ENCODE measurements around the gene PLXNA2. TPM values are rescaled to one million over a fixed set of nuclear protein-coding genes. Genes with fewer than 3 reads are reported as not detected.

PLXNA2 gene
- total RNA-seq, 2 experiments from 2014 or later, result 0.15 to 0.26 TPM

GRCh38 chr1:208081972-208082371 lies 162.2 kb downstream of the PLXNA2 start:
- Mint-ChIP-seq H3K27ac (no peak overlapping the region), H3K36me3 (no peaks in the 10 kb centered on the region), H3K9me3 (ENCODE audit: low read depth) (no peaks in the 10 kb centered on the region), H3K4me3 (no peak overlapping the region), H3K4me1 (peaks cover 13% of the 10 kb centered on the region), H3K27me3 (peaks cover 6% of the 10 kb centered on the region)
- DNase-seq (no peak), ATAC-seq (no peak)
- CTCF ChIA-PET, result interaction anchor here (0.9 kb wide), 1 partner anchor 60 kb away, joined by 4 read pairs; no protein-coding TSS in a partner anchor

GRCh38 chr1:208080396-208081286 lies 163.5 kb downstream of the PLXNA2 start:
- Mint-ChIP-seq H3K36me3 (no peaks in the 10 kb centered on the region), H3K27me3 (peaks cover 6% of the 10 kb centered on the region), H3K9me3 (ENCODE audit: low read depth) (no peaks in the 10 kb centered on the region), H3K27ac (no peak overlapping the region), H3K4me3 (no peak overlapping the region), H3K4me1 (no peaks in the 10 kb centered on the region)
- no peak for DNase-seq
- CTCF ChIA-PET, result interaction anchor here (1.8 kb wide), 1 partner anchor 59 kb away, joined by 5 read pairs; no protein-coding TSS in a partner anchor
- ATAC-seq, result no peak

GRCh38 chr1:208079161-208079560 lies 165.0 kb downstream of the PLXNA2 start:
- ATAC-seq, result no peak
- no peak for DNase-seq
- Mint-ChIP-seq H3K9me3 (ENCODE audit: low read depth) (no peaks in the 10 kb centered on the region), H3K27me3 (peaks cover 9% of the 10 kb centered on the region), H3K4me3 (no peak overlapping the region), H3K36me3 (no peaks in the 10 kb centered on the region), H3K27ac (no peak overlapping the region), H3K4me1 (no peaks in the 10 kb centered on the region)
- CTCF ChIA-PET, result no interaction called here

GRCh38 chr1:208078752-208079151 lies 165.4 kb downstream of the PLXNA2 start:
- Mint-ChIP-seq H3K27me3 (peaks cover 9% of the 10 kb centered on the region), H3K36me3 (no peaks in the 10 kb centered on the region), H3K27ac (no peak overlapping the region), H3K4me3 (no peak overlapping the region), H3K9me3 (ENCODE audit: low read depth) (no peaks in the 10 kb centered on the region), H3K4me1 (no peaks in the 10 kb centered on the region)
- DNase-seq, result no peak
- no peak for ATAC-seq
- CTCF ChIA-PET, result no interaction called here

- ATAC-seq, result no peak
- CTCF ChIA-PET, result no interaction called here
Measured at GRCh38 chr1:208077232-208078075, 166.7 kb downstream of the PLXNA2 start.

GRCh38 chr1:208074353-208074752 lies 169.8 kb downstream of the PLXNA2 start:
- Mint-ChIP-seq H3K9me3 (ENCODE audit: low read depth) (no peaks in the 10 kb centered on the region), H3K4me1 (no peaks in the 10 kb centered on the region), H3K36me3 (no peaks in the 10 kb centered on the region), H3K4me3 (no peak overlapping the region), H3K27ac (no peak overlapping the region), H3K27me3 (peaks cover 9% of the 10 kb centered on the region)
- no peak for DNase-seq
- ATAC-seq, result no peak
- CTCF ChIA-PET, result no interaction called here

More at GRCh38 chr1:208077232-208078075, 166.7 kb downstream of the PLXNA2 start:
- no peak for DNase-seq
- H3K27me3 Mint-ChIP-seq, result peaks cover 9% of the 10 kb centered on the region
- no peak overlapping the region for H3K4me3 Mint-ChIP-seq
- no peaks in the 10 kb centered on the region for H3K36me3 Mint-ChIP-seq
- H3K27ac Mint-ChIP-seq, result no peak overlapping the region
- no peaks in the 10 kb centered on the region for H3K4me1 Mint-ChIP-seq
- no peaks in the 10 kb centered on the region for H3K9me3 Mint-ChIP-seq (ENCODE audit: low read depth)

GRCh38 chr1:208071435-208072031 lies 172.7 kb downstream of the PLXNA2 start:
- Mint-ChIP-seq H3K36me3 (no peaks in the 10 kb centered on the region), H3K4me1 (no peaks in the 10 kb centered on the region), H3K9me3 (ENCODE audit: low read depth) (no peaks in the 10 kb centered on the region), H3K27ac (no peak overlapping the region), H3K4me3 (no peak overlapping the region), H3K27me3 (peaks cover 6% of the 10 kb centered on the region)
- CTCF ChIA-PET, result interaction anchor here (1.3 kb wide), 1 partner anchor 49 kb away, joined by 5 read pairs; no protein-coding TSS in a partner anchor
- DNase-seq (no peak), ATAC-seq (no peak)

GRCh38 chr1:208069908-208070307 lies 174.3 kb downstream of the PLXNA2 start:
- DNase-seq (no peak), ATAC-seq (no peak)
- H3K9me3 Mint-ChIP-seq (ENCODE audit: low read depth), result no peaks in the 10 kb centered on the region
- CTCF ChIA-PET, result interaction anchor here (1.4 to 1.5 kb wide), 2 partner anchors 48 to 62 kb away, joined by 4 to 6 read pairs; no protein-coding TSS in a partner anchor
- no peak overlapping the region for H3K4me3 Mint-ChIP-seq
- H3K27me3 Mint-ChIP-seq, result peaks cover 3% of the 10 kb centered on the region
- no peak overlapping the region for H3K27ac Mint-ChIP-seq
- no peaks in the 10 kb centered on the region for H3K36me3 Mint-ChIP-seq
- no peaks in the 10 kb centered on the region for H3K4me1 Mint-ChIP-seq

- no peaks in the 10 kb centered on the region for H3K4me1 Mint-ChIP-seq
- CTCF ChIA-PET, result interaction anchor here (1.5 kb wide), 1 partner anchor 47 kb away, joined by 4 read pairs; no protein-coding TSS in a partner anchor
Measured at GRCh38 chr1:208069317-208069716, 174.9 kb downstream of the PLXNA2 start.

GRCh38 chr1:208068908-208069307 lies 175.3 kb downstream of the PLXNA2 start:
- peaks cover 3% of the 10 kb centered on the region for H3K27me3 Mint-ChIP-seq
- no peaks in the 10 kb centered on the region for H3K4me1 Mint-ChIP-seq
- no peaks in the 10 kb centered on the region for H3K9me3 Mint-ChIP-seq (ENCODE audit: low read depth)
- no peaks in the 10 kb centered on the region for H3K36me3 Mint-ChIP-seq
- no peak overlapping the region for H3K4me3 Mint-ChIP-seq
- H3K27ac Mint-ChIP-seq, result no peak overlapping the region
- CTCF ChIA-PET, result interaction anchor here (1.5 kb wide), 1 partner anchor 47 kb away, joined by 4 read pairs; no protein-coding TSS in a partner anchor
- ATAC-seq, result no peak
- no peak for DNase-seq

More at GRCh38 chr1:208069317-208069716, 174.9 kb downstream of the PLXNA2 start:
- Mint-ChIP-seq H3K9me3 (ENCODE audit: low read depth) (no peaks in the 10 kb centered on the region), H3K4me3 (no peak overlapping the region), H3K27ac (no peak overlapping the region), H3K27me3 (peaks cover 3% of the 10 kb centered on the region), H3K36me3 (no peaks in the 10 kb centered on the region)
- DNase-seq (no peak), ATAC-seq (no peak)

- Mint-ChIP-seq H3K27ac (no peak overlapping the region), H3K4me1 (no peaks in the 10 kb centered on the region), H3K4me3 (no peak overlapping the region), H3K27me3 (peaks cover 3% of the 10 kb centered on the region), H3K9me3 (ENCODE audit: low read depth) (no peaks in the 10 kb centered on the region), H3K36me3 (no peaks in the 10 kb centered on the region)
- DNase-seq (no peak), ATAC-seq (no peak)
- CTCF ChIA-PET, result no interaction called here
Measured at GRCh38 chr1:208068407-208068806, 175.8 kb downstream of the PLXNA2 start.

GRCh38 chr1:208066583-208066982 lies 177.6 kb downstream of the PLXNA2 start:
- H3K9me3 Mint-ChIP-seq (ENCODE audit: low read depth), result no peaks in the 10 kb centered on the region
- no peak overlapping the region for H3K4me3 Mint-ChIP-seq
- H3K36me3 Mint-ChIP-seq, result no peaks in the 10 kb centered on the region
- peaks cover 7% of the 10 kb centered on the region for H3K27me3 Mint-ChIP-seq
- no peak for ATAC-seq
- H3K27ac Mint-ChIP-seq, result no peak overlapping the region
- no peak for DNase-seq
- CTCF ChIA-PET, result interaction anchor here (0.8 kb wide), 1 partner anchor 9 kb away, joined by 3 read pairs; no protein-coding TSS in a partner anchor
- no peaks in the 10 kb centered on the region for H3K4me1 Mint-ChIP-seq

GRCh38 chr1:208065862-208066261 lies 178.3 kb downstream of the PLXNA2 start:
- DNase-seq (no peak), ATAC-seq (no peak)
- H3K4me3 Mint-ChIP-seq, result no peak overlapping the region
- no peak overlapping the region for H3K27ac Mint-ChIP-seq
- no peaks in the 10 kb centered on the region for H3K4me1 Mint-ChIP-seq
- no peaks in the 10 kb centered on the region for H3K36me3 Mint-ChIP-seq
- peaks cover 10% of the 10 kb centered on the region for H3K27me3 Mint-ChIP-seq
- CTCF ChIA-PET, result no interaction called here
- no peaks in the 10 kb centered on the region for H3K9me3 Mint-ChIP-seq (ENCODE audit: low read depth)
